H1 (cell line): Measurements from ENCODE around the gene MYLK3. TPM values are rescaled to one million over a fixed set of nuclear protein-coding genes. Genes with fewer than 3 reads are reported as not detected.

ENCODE experiments used
- CTCF ChIA-PET: fragments of 300-600 bp; sonication (Branson Sonifier 250); formaldehyde crosslinking; loops from one replicate; lab custom pipeline; 2021; ENCODE audit not compliant: partially characterized antibody; lab: Charles Lee
- POLR2A ChIA-PET: fragments of 300-600 bp; sonication (Branson Sonifier 250); formaldehyde crosslinking; loops from one replicate; lab custom pipeline; 2021; ENCODE audit warnings: inconsistent platforms; ENCODE audit not compliant: partially characterized antibody; lab: Charles Lee
- DNase-seq, 2 experiments: peaks; one replicate each; pipeline versions ENCODE4 v3.0.0 to v3.0.0-alpha.2; 2010 to 2022; ENCODE audit warnings: low spot score in 2 of 2, low read depth in 1 of 2, mixed read lengths in 1 of 2
- FAIRE-seq: peaks from 2 replicates; lab custom pipeline; 2011; peaks lifted over from hg19 to GRCh38; lab: Jason Lieb, UNC
- H2AFZ ChIP-seq: 2 replicates; pipeline ENCODE4 v1.8.1; 2012; ENCODE audit warnings: low read length, inconsistent platforms
- H2AK5ac ChIP-seq: 2 replicates; pipeline ENCODE4 v1.6.1; 2013; ENCODE audit warnings: low read depth, low read length
- H2BK120ac ChIP-seq: replicated peaks from 2 replicates; pipeline ENCODE3; 2013; ENCODE audit warnings: low read depth, low read length, inconsistent platforms
- H2BK12ac ChIP-seq: 2 replicates; pipeline ENCODE4 v1.6.1; 2013; ENCODE audit warnings: low read depth, low read length
- H2BK15ac ChIP-seq: 2 replicates; pipeline ENCODE4 v1.6.1; 2013; ENCODE audit warnings: low read length
- H2BK20ac ChIP-seq: 2 replicates; pipeline ENCODE4 v1.6.1; 2013; ENCODE audit warnings: low read length
- H2BK5ac ChIP-seq: 2 replicates; pipeline ENCODE4 v1.6.1; 2013; ENCODE audit warnings: low read depth, low read length
- H3K14ac ChIP-seq: 2 replicates; pipeline ENCODE4 v1.6.1; 2013; ENCODE audit warnings: inconsistent platforms; ENCODE audit not compliant: insufficient read length
- H3K18ac ChIP-seq: 2 replicates; pipeline ENCODE4 v1.6.1; 2013; ENCODE audit warnings: low read length; ENCODE audit errors: extremely low read depth
- H3K23ac ChIP-seq: 2 replicates; pipeline ENCODE4 v1.6.1; 2013; ENCODE audit warnings: inconsistent platforms; ENCODE audit not compliant: insufficient read length
- H3K23me2 ChIP-seq: 2 replicates; pipeline ENCODE4 v1.6.1; 2013; ENCODE audit warnings: low read depth, low read length
- H3K27ac ChIP-seq: 2 replicates; pipeline ENCODE4 v1.6.1; 2011; ENCODE audit warnings: low read depth, low read length, inconsistent platforms
- H3K27me3 ChIP-seq, 4 experiments: replicated peaks in 1 of 4; 1 replicate in 1 of 4; 2 replicates in 3 of 4; pipeline versions ENCODE4 v1.6.1 to v1.8.1; 2011 to 2013; ENCODE audit warnings: low read length in 3 of 4, mild to moderate bottlenecking in 3 of 4, inconsistent platforms in 2 of 4, mixed read lengths in 2 of 4, moderate library complexity in 1 of 4; ENCODE audit not compliant: control insufficient read depth in 3 of 4, insufficient read depth in 3 of 4; ENCODE audit errors: extremely low read depth in 1 of 4
- H3K36me3 ChIP-seq, 4 experiments: 2 replicates each; pipeline versions ENCODE4 v1.6.1 to v1.8.1; 2011 to 2013; ENCODE audit warnings: mild to moderate bottlenecking in 4 of 4, low read length in 3 of 4, moderate library complexity in 2 of 4, control low read depth in 1 of 4, inconsistent platforms in 1 of 4; ENCODE audit not compliant: insufficient read depth in 4 of 4, control insufficient read depth in 2 of 4
- H3K4ac ChIP-seq: replicated peaks from 2 replicates; pipeline ENCODE3; 2013; ENCODE audit warnings: low read length, low read depth, mixed read lengths, inconsistent platforms; ENCODE audit not compliant: insufficient read length
- H3K4me1 ChIP-seq, 4 experiments: replicated peaks in 1 of 4; 1 replicate in 1 of 4; 2 replicates in 3 of 4; pipeline versions ENCODE4 v1.6.1 to v1.8.1; 2011 to 2013; ENCODE audit warnings: low read length in 3 of 4, inconsistent platforms in 2 of 4, mixed read lengths in 1 of 4; ENCODE audit not compliant: insufficient read depth in 4 of 4, control insufficient read depth in 3 of 4
- H3K4me2 ChIP-seq, 2 experiments: 2 replicates each; pipeline versions ENCODE4 v1.6.1 to v1.8.1; 2011 to 2013; ENCODE audit warnings: low read depth in 2 of 2, low read length in 2 of 2, control low read depth in 1 of 2, inconsistent platforms in 1 of 2, mild to moderate bottlenecking in 1 of 2; ENCODE audit not compliant: insufficient read depth in 1 of 2
- H3K4me3 ChIP-seq, 4 experiments: fragments of 200-600, 300-600 bp in 1 of 4; sonication (generic), shearing (Covaris generic), sonication (Bioruptor Twin) in 1 of 4; 2 replicates each; pipeline versions ENCODE4 v1.5.1 to v1.8.1; 2011 to 2016; ENCODE audit warnings: low read length in 4 of 4, low read depth in 3 of 4, control low read depth in 2 of 4, inconsistent platforms in 2 of 4, mild to moderate bottlenecking in 2 of 4, mixed read lengths in 1 of 4, moderate library complexity in 1 of 4; ENCODE audit not compliant: insufficient read depth in 2 of 4; ENCODE audit errors: extremely low read depth in 1 of 4
- H3K56ac ChIP-seq: replicated peaks from 2 replicates; pipeline ENCODE3; 2013; ENCODE audit warnings: low read depth, mild to moderate bottlenecking, mixed read lengths, low read length, inconsistent platforms; ENCODE audit not compliant: insufficient read length
- H3K79me1 ChIP-seq: 2 replicates; pipeline ENCODE4 v1.6.1; 2013; ENCODE audit warnings: low read depth, low read length, control low read depth
- H3K79me2 ChIP-seq, 2 experiments: 2 replicates each; pipeline versions ENCODE4 v1.6.1 to v1.8.1; 2012 to 2013; ENCODE audit warnings: low read length in 2 of 2, mild to moderate bottlenecking in 2 of 2, inconsistent platforms in 1 of 2; ENCODE audit not compliant: insufficient read depth in 2 of 2, control insufficient read depth in 1 of 2
- H3K9ac ChIP-seq, 4 experiments: replicated peaks in 1 of 4; 1 replicate in 1 of 4; 2 replicates in 3 of 4; pipeline versions ENCODE4 v1.6.1 to v1.8.1; 2011 to 2013; ENCODE audit warnings: low read depth in 3 of 4, low read length in 3 of 4, control low read depth in 2 of 4, mild to moderate bottlenecking in 2 of 4, moderate library complexity in 2 of 4, inconsistent platforms in 1 of 4; ENCODE audit errors: extremely low read depth in 1 of 4
- H3K9me3 ChIP-seq, 2 experiments: 2 replicates each; pipeline versions ENCODE4 v1.6.1 to v1.8.1; 2012 to 2013; ENCODE audit warnings: mild to moderate bottlenecking in 2 of 2, moderate library complexity in 2 of 2, control low read depth in 1 of 2, inconsistent platforms in 1 of 2, low read depth in 1 of 2, low read length in 1 of 2, mixed read lengths in 1 of 2; ENCODE audit not compliant: insufficient read depth in 2 of 2
- H4K20me1 ChIP-seq, 2 experiments: replicated peaks in 1 of 2; 2 replicates each; pipeline versions ENCODE3 to v1.8.1; 2011 to 2013; ENCODE audit warnings: inconsistent platforms in 2 of 2, low read length in 2 of 2, mild to moderate bottlenecking in 1 of 2; ENCODE audit not compliant: insufficient read depth in 2 of 2, control insufficient read depth in 1 of 2
- H4K5ac ChIP-seq: 2 replicates; pipeline ENCODE4 v1.6.1; 2013; ENCODE audit warnings: low read length, low read depth, mixed read lengths, inconsistent platforms; ENCODE audit not compliant: insufficient read length
- H4K8ac ChIP-seq: 2 replicates; pipeline ENCODE4 v1.8.0; 2013; ENCODE audit warnings: mild to moderate bottlenecking, moderate library complexity, low read length, inconsistent platforms; ENCODE audit not compliant: insufficient read depth; ENCODE audit errors: extremely low read depth
- H4K91ac ChIP-seq: replicated peaks from 2 replicates; pipeline ENCODE3; 2013; ENCODE audit warnings: low read length, mixed read lengths, inconsistent platforms; ENCODE audit not compliant: insufficient read length
- BRCA1 ChIP-seq: IDR thresholded peaks from 2 replicates; pipeline ENCODE4 v1.6.1; 2012; ENCODE audit warnings: low read depth, low read length, improper control_type of control experiment
- GABPA ChIP-seq: IDR thresholded peaks from 2 replicates; pipeline ENCODE4 v1.6.1; 2011; ENCODE audit warnings: mild to moderate bottlenecking, low read length, moderate library complexity, borderline replicate concordance; ENCODE audit not compliant: insufficient read depth
- JUN ChIP-seq: IDR thresholded peaks from 2 replicates; pipeline ENCODE4 v1.6.1; 2011; ENCODE audit warnings: low read depth, mild to moderate bottlenecking, improper control_type of control experiment, low read length
- KDM5A ChIP-seq: fragments of 200-600 bp; IDR thresholded peaks from 2 replicates; pipeline ENCODE4 v1.7.1; 2012; ENCODE audit warnings: mild to moderate bottlenecking, low read length, inconsistent platforms, mixed read lengths
- PHF8 ChIP-seq: fragments of 200-600 bp; sonication (generic); conservative IDR thresholded peaks from 2 replicates; pipeline ENCODE4 v1.7.1; 2012; ENCODE audit warnings: low read depth, mild to moderate bottlenecking, inconsistent platforms, low read length, moderate library complexity
- POLR2AphosphoS5 ChIP-seq: IDR thresholded peaks from 2 replicates; pipeline ENCODE4 v1.6.1; 2011; ENCODE audit warnings: low read depth, low read length
- SIX5 ChIP-seq: IDR thresholded peaks from 2 replicates; pipeline ENCODE4 v1.6.1; 2011; ENCODE audit warnings: mild to moderate bottlenecking, low read depth, low read length
- WGBS, 2 experiments: shearing (Covaris generic) in 1 of 2; methylation state at CpG; one replicate each; pipeline versions ENCODE4 v1.1.6 to v1.1.7; 2013 to 2015; ENCODE audit warnings: low lambda C conversion rate in 2 of 2, mixed read lengths in 2 of 2, inconsistent platforms in 1 of 2, low coverage in 1 of 2, missing lambda C conversion rate in 1 of 2; ENCODE audit not compliant: insufficient replicate concordance in 2 of 2, insufficient coverage in 1 of 2, insufficient read length in 1 of 2; ENCODE audit errors: extremely low coverage in 1 of 2, missing lambda C conversion rate in 1 of 2; 5-methylcytosine and 5-hydroxymethylcytosine counted together
- polyA plus RNA-seq, 7 experiments: library from polyadenylated mRNA; depleted of rRNA in 3 of 7; stranded (reverse) in 5 of 7; unstranded in 2 of 7; fragments of >200 nt in 5 of 7; fragments of 200-250 nt in 2 of 7; gene quantifications; 1 replicate in 5 of 7; 2 replicates in 1 of 7; 4 replicates in 1 of 7; pipeline versions ENCODE4 v1.2.1 to v1.2.3, GENCODE V29; 2011 to 2013; ENCODE audit warnings: missing spikeins in 2 of 7, mixed read lengths in 2 of 7
- total RNA-seq: library from RNA; stranded (reverse); fragmentation: NEBNext Ultra II Directional; extraction: Animal tissue kit (Norgen Biotek cat#: 25700); gene quantifications from 2 replicates; pipeline ENCODE4 v1.2.1, GENCODE V29; 2021

Gene MYLK3
- total and polyA plus RNA-seq, 2 of the 8 experiments (the other 6 are each of a cell fraction or from before 2014, with no cell fraction given) = 0.14 to 0.35 TPM

- CTCF ChIA-PET = no interaction called here
- H3K27me3 ChIP-seq = no peaks in the 10 kb centered on the region
- H3K9me3 ChIP-seq = no peaks in the 10 kb centered on the region
- no peak overlapping the region for H3K56ac ChIP-seq
- no peak overlapping the region for H3K27ac ChIP-seq
- no peak overlapping the region for H2BK120ac ChIP-seq
- no peak overlapping the region for H3K9ac ChIP-seq
- no peak overlapping the region for H4K5ac ChIP-seq
- POLR2A ChIA-PET = no interaction called here
- no peak overlapping the region for H2BK5ac ChIP-seq
- no peaks in the 10 kb centered on the region for H3K79me1 ChIP-seq
- no peak overlapping the region for H2BK20ac ChIP-seq
- FAIRE-seq (no peak), DNase-seq (no peak)
- no peaks in the 10 kb centered on the region for H3K79me2 ChIP-seq
- H2AK5ac ChIP-seq = no peak overlapping the region
- H2AFZ ChIP-seq = no peak overlapping the region
- no peaks in the 10 kb centered on the region for H3K36me3 ChIP-seq
- no peak overlapping the region for H4K91ac ChIP-seq
- TF ChIP-seq JUN (no peak), POLR2AphosphoS5 (no peak), GABPA (no peak), SIX5 (no peak), KDM5A (no peak), PHF8 (no peak), BRCA1 (no peak)
- H3K23me2 ChIP-seq = no peaks in the 10 kb centered on the region
- no peaks in the 10 kb centered on the region for H4K20me1 ChIP-seq
- no peak overlapping the region for H4K8ac ChIP-seq
- no peak overlapping the region for H3K18ac ChIP-seq
- H3K4me2 ChIP-seq = no peak overlapping the region
- no peak overlapping the region for H2BK12ac ChIP-seq
- no peak overlapping the region for H3K23ac ChIP-seq
- H3K14ac ChIP-seq = no peak overlapping the region
- no peaks in the 10 kb centered on the region for H3K4me1 ChIP-seq
- no peak overlapping the region for H3K4ac ChIP-seq
- no peak overlapping the region for H2BK15ac ChIP-seq
- no peak overlapping the region for H3K4me3 ChIP-seq
- WGBS, 2 experiments = 84% methylated on average over 17 of the region's 17 CpGs; no CpG with 5 or more reads in 1 of the 2 experiments
Observed at GRCh38 chr16:46730801-46731690, 17.1 kb downstream of the MYLK3 start.
